Right hindlimb (tissue), 1 donor: ENCODE data around the gene EYA3.
A peak's percentile ranks its signal among the peaks of the same experiment; 100 is the strongest.

Experiments used
- DNase-seq: peaks from one replicate; pipeline ENCODE4 v3.0.0-alpha.2; 2018

The EYA3 gene

DNA sequence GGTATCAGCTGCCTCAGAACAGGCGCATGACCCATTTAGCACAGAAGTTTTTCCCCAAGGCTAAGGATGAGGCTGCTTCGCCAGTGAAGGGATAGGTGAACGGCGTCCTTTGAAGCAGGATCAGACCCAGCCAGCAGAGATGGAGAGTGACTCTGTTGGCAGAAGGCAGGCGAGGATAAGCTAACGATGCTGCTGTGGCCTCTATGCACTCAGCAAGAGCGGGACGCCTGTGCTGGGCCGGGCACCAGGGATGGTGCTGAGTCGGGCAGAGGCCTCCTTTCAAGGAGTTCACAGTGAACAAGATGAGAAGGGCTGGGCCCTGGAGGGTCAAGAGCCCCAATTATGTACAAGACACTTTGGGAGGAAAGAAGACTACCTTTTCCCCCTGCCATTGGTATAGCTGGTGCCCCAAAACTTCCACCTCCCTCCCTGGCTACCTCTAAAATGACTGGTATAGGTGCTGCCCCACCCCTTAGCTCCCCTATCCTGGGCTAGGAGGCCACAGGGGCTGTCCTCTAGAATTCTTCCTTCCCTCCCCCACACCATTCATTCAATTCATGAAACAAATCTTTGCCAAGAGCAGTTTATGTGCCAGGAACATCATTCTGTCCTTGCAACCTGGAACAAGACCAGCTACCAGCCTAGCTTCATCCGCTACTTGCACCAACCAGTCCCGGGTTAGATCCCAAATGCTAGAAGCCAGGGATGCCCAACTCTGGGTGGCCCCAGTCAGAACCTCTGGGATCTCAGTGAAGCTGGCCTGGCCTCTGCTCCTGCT, 121.1 kb downstream of the EYA3 start:
- no peak for DNase-seq

GRCh38 chr1:27966402-27967105, 121.9 kb downstream of the EYA3 start:
- DNase-seq: no peak

- no peak for DNase-seq
These were observed 125.0 kb downstream of the EYA3 start for GRCh38 chr1:27963393-27963792.

DNA sequence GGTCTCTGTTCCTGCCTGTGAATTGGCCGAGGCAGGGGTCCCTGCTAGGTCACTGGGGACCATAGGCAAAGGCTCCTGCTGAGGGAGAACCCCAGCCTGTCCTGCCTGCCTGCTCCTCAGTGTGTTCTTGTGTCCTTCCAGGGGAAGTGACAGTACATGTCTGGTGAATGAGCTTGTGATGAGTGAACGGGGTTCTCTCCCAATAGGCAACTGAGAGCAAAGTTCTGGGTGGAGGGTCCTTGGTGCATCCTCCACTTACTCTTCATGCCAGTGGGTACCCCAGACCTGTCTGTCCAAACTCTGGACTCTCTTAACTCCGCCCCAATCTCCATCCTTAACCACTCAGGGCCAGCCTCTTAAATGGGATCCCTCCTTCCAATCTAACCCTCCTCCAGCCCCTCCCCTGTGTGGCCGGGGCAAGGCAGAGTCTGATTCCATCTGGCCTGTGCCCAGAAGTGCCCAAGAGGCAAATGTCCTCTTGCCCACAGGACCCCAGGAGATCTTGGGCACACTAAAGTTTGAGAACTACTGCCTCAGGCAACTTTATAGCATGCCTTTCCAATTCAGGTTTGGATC, 126.7 kb downstream of the EYA3 start:
- no peak for DNase-seq

GRCh38 chr1:27960762-27961645, 127.4 kb downstream of the EYA3 start:
- no peak for DNase-seq

DNA sequence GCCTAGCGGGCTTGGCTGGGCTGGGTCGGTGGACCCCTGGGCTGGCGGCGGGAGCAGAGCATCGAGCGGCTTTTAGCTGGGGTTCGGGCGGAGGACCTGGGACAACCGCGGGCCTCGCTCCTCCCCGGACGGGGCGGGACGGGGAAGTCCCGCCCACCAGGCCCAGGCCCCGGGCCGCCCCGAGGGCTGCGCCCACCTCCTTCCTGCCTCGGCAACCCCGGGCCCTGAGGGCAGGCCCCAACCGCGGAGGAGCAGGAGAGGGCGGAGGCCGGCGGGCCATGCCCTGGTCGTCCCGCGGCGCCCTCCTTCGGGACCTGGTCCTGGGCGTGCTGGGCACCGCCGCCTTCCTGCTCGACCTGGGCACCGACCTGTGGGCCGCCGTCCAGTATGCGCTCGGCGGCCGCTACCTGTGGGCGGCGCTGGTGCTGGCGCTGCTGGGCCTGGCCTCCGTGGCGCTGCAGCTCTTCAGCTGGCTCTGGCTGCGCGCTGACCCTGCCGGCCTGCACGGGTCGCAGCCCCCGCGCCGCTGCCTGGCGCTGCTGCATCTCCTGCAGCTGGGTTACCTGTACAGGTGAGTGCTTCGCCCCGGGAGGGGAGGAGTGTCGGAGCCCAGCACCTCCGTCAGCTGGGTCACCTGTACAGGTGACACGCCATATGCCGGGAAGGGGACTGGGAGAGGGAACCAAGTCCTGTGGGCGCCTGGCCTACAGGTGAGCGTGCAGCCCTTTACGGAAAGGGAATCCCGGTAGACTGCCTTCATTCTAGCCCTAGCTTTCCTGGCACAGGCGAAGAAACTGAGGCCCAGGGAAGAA, 128.4 kb downstream of the EYA3 start, which contains the start of gene XKR8:
TSS of gene XKR8 (plus strand) at position 182 of the 812 bp plus-strand sequence. CDS start at position 279, 97 bp downstream.
- peak; percentile 89 for DNase-seq

DNA sequence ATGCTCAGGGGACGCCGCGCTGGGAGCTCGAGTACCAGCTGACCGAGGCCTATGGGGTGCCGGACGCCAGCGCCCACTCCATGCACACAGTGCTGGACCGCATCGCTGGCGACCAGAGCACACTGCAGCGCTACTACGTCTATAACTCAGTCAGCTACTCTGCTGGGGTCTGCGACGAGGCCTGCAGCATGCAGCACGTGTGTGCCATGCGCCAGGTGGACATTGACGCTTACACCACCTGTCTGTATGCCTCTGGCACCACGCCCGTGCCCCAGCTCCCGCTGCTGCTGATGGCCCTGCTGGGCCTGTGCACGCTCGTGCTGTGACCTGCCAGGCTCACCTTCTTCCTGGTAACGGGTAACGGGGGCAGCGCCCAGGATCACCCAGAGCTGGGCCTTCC, 129.9 kb downstream of the EYA3 start:
- no peak for DNase-seq

- DNase-seq: no peak
These were observed 130.8 kb downstream of the EYA3 start for GRCh38 chr1:27957655-27958054.

DNA sequence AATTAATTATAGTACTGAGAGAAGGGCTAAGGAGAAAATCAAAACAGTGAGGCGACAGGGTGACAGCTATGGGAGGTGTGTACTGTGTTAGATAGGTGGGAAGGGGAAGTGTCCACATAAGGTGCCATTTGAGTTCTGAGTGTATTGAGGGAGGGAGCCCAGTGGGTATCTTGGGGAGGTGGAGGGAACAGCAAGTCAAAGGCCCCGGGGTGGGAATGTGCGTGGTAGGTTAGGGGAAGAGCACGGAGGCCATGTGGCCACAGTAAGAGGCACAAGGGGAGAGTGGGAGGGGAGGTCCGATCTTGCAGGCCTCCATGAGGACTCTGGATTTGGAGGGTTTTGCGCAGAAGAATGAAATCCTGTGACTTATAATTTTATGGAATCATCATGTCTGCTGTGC, 131.6 kb downstream of the EYA3 start:
- DNase-seq: no peak

DNA sequence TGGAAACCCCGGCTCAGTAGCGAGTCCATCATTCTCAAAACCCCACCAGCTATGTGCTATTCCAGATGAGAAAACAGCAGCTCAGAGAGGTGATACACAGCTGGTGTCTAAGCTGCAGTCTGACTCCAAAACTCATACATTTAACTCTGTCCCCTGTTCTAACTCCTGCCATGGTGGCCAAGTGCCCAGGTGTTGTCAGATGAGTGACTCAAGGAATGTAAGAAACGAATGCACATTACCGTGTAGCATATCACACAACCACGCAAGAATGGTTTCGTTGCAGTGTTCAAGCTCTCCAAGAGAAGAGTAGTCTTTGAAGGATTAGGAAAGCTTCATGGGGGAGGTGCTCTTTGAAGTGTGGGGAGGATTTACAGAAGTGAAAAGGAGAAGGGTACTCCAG, 133.3 kb downstream of the EYA3 start:
- no peak for DNase-seq

DNA sequence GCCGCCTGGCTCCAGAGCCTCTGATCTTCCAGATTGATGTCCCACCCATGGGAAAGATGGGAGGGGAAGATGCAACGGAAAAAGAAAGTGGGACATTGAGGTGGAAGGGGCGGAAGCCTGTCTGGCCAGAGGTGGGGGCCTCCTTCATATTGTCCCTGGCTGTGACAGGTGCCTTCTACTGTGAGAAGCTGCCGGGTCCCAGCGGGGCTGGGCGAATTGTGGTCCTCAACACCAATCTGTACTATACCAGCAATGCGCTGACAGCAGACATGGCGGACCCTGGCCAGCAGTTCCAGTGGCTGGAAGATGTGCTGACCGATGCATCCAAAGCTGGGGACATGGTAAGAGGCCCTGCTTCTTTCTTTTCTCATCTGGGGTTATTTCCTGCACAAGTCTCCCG, 134.2 kb downstream of the EYA3 start:
- DNase-seq: no peak

DNA sequence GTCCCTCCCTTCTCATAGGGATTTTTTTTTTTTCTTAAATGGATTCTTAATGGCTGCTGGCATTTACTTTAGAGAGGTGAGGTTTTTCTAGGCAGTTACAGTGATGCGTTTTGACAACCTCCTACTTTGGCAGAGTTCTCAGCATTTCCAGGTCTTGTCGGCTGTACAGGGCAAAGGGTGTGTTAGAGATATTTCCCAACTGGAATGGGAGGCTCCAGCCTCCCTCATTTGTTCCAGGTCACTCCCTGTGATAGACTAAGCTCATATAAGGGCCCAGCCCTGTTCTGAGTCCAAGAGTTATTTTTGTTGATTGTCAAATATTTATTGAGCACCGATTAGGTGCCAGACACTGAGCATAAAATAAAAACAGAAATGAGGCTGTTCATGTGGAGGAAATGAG, 136.3 kb downstream of the EYA3 start:
- DNase-seq: no peak

DNA sequence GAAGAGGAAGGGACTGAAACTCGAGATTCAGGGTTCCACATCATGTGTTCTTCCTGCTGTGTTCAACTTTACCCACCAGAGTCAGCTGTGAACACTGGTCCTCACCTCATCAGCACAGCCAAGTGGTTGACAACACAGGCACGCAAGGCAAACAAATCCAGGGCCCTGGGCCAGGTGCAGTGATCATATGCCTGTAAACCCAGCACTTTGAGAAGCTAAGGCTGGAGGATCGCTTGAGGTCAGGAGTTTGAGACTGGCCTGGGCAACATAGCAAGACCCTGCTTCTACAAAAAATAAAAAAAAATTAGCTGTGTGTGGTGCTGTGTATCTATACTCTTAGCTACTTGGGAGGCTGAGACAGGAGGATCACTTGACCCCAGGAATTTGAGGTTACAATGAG, 137.0 kb downstream of the EYA3 start:
- no peak for DNase-seq

GRCh38 chr1:27949027-27949426, 139.4 kb downstream of the EYA3 start:
- no peak for DNase-seq

- no peak for DNase-seq
These were observed 143.4 kb downstream of the EYA3 start for GRCh38 chr1:27945020-27945419.

DNA sequence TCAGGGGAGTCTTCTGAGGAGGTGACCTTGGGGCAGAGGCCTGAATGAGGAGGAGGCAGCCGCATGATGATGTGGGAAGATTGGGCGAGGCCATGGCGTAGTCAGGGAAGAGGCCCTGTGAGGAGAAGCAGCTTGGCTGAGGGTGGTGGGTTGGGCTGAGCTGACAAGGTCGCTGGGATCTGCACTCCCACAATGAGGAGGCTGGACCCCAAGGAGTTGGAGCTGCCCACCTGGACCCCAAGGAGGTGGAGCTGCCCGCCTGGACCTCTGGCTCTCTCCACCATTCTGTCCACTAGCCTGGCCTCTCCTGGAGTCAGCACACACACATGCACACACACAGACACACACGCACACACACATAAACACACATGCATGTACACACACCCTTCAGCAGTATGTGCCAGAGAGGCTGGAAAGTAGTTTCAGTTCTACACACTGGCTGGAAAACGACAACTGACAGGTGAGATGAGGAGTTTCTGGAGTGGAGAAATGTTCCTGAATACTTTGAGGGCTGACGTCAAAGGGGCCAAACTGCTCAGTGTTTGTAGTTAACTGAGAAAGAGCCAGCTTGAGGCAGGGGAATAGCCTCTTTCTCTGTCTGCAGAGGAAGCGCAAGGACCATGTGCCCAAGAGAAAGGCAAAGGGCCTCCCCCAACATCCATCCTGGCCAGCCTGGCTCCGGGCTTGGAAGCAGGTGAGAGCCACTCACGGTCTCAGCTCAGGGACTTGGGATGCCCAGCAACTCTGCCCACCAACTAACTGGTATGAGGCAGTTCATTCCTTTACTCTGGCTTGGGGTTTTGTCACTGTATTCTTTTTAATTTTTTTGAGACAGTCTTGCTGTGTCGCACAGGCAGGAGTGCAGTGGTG, 146.5 kb downstream of the EYA3 start:
- DNase-seq: no peak

GRCh38 chr1:27940870-27941560, 147.4 kb downstream of the EYA3 start:
- DNase-seq: no peak

DNA sequence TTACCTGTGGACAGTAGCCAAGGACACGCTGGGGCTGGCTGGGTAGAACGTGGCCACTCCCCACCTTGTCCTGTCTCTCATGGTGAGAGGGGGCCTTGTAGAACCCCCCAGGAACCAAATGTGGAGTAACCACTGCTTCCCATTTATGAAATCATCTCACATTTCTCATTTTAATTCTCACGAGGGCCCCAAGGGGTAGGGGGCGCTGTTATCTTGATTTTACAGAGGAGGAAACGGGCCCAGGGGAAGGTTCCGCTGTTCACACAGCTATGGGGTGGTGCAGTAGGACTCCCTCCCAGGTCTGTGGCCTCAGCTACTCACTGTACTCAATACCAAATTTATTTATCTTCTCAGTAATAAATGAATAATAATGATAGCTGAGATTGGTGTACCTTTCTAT, 148.1 kb downstream of the EYA3 start:
- DNase-seq: no peak

DNA sequence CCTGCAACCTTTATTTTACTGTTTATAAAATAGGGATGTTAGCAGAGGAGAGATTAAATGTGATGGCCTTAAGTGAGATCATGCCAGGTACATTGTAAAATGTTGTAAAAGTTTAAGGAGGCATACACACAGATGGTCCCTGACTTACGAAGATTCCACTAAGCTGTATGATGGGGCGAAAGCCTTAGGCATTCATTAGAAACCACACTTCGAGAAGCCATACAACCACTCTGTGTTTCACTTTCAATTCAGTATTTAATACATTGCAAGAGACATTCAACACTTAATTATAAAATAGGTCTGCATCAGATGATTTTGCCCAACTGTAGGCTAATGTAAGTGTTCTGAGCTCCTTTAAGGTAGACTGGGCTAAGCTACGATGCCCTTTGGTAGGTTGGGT, 149.9 kb downstream of the EYA3 start:
- DNase-seq: no peak

GRCh38 chr1:27937524-27937836, 150.9 kb downstream of the EYA3 start:
- no peak for DNase-seq

DNA sequence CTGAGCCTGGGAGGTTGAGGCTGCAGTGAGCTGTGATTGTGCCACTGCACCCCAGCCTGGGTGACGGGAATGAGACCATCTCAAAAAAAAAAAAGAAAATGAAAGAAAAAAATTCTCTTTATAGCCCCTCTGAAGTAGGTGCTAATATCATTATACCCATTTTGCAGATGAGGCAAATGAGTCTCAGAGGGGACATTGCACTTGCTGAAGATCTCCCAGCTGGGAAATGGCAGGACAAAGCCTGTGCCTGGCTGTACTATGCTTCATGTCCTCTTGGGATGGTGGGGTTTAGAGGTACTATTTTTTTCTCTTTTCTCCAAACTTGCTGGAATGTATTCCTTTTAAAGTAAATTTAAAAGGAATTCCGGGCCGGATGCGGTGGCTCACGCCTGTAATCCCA, 152.0 kb downstream of the EYA3 start:
- no peak for DNase-seq
